IMR-90 (cell line): Measurements from ENCODE around the gene STX19. TPM values are rescaled to one million over a fixed set of nuclear protein-coding genes. Genes with fewer than 3 reads are reported as not detected.

ENCODE experiments used
- ATAC-seq: fragments of 200-7000 bp; cut with Tn5 transposase; 2 replicates; pipeline ENCODE4 v1.9.1; 2020; ENCODE audit warnings: low read depth, mild to moderate bottlenecking, moderate library complexity
- BruUV-seq: library from RNA; stranded (reverse); fragments of 400-500 nt; replicated peaks from 2 replicates; lab custom pipeline; 2021; lab: Mats Ljungman, UMichigan
- CTCF ChIA-PET: fragments of 300-600 bp; formaldehyde crosslinking; extraction: SDS; loops from one replicate; lab custom pipeline; 2021; ENCODE audit warnings: antibody characterized with exemption; lab: Yijun Ruan, JAX
- POLR2A ChIA-PET: fragments of 300-600 bp; sonication (Branson Sonifier 250); formaldehyde crosslinking; loops from one replicate; lab custom pipeline; 2022; ENCODE audit warnings: antibody characterized with exemption; ENCODE audit not compliant: unreplicated experiment; lab: Charles Lee
- DNase-seq: peaks from one replicate; pipeline ENCODE4 v3.0.0; 2013
- H2AFZ ChIP-seq: replicated peaks from 2 replicates; pipeline ENCODE3; 2013; ENCODE audit warnings: low read length, mild to moderate bottlenecking; ENCODE audit not compliant: poor library complexity
- H2AK5ac ChIP-seq: 2 replicates; pipeline ENCODE4 v1.6.1; 2013; ENCODE audit warnings: low read depth, low read length, inconsistent platforms
- H2AK9ac ChIP-seq: replicated peaks from 2 replicates; pipeline ENCODE3; 2013; ENCODE audit warnings: mild to moderate bottlenecking, low read depth, low read length, moderate library complexity; ENCODE audit not compliant: poor library complexity
- H2BK120ac ChIP-seq: 2 replicates; pipeline ENCODE4 v1.6.1; 2013; ENCODE audit warnings: low read depth, low read length, inconsistent platforms
- H2BK15ac ChIP-seq: 3 replicates; pipeline ENCODE4 v1.6.1; 2013; ENCODE audit warnings: low read depth, low read length, inconsistent platforms
- H2BK20ac ChIP-seq: 2 replicates; pipeline ENCODE4 v1.6.1; 2013; ENCODE audit warnings: low read depth, mild to moderate bottlenecking, inconsistent platforms, low read length, moderate library complexity
- H2BK5ac ChIP-seq: 2 replicates; pipeline ENCODE4 v1.6.1; 2013; ENCODE audit warnings: mild to moderate bottlenecking, low read depth, low read length, inconsistent platforms; ENCODE audit not compliant: poor library complexity, severe bottlenecking
- H3K14ac ChIP-seq: replicated peaks from 2 replicates; pipeline ENCODE4 v1.6.1; 2013; ENCODE audit warnings: low read depth, low read length, inconsistent platforms
- H3K18ac ChIP-seq: 2 replicates; pipeline ENCODE4 v1.6.1; 2013; ENCODE audit warnings: low read depth, low read length, control low read depth
- H3K23ac ChIP-seq: 2 replicates; pipeline ENCODE4 v1.6.1; 2013; ENCODE audit warnings: low read depth, low read length, inconsistent platforms
- H3K27ac ChIP-seq: 2 replicates; pipeline ENCODE4 v1.5.1; 2013; ENCODE audit warnings: mild to moderate bottlenecking, control low read depth, low read length; ENCODE audit not compliant: insufficient read depth
- H3K27me3 ChIP-seq: 2 replicates; pipeline ENCODE4 v1.6.1; 2013; ENCODE audit warnings: low read length; ENCODE audit not compliant: control insufficient read depth, insufficient read depth
- H3K36me3 ChIP-seq: 2 replicates; pipeline ENCODE4 v1.6.1; 2013; ENCODE audit warnings: low read length, mixed read lengths; ENCODE audit not compliant: control insufficient read depth, insufficient read depth
- H3K4ac ChIP-seq: 2 replicates; pipeline ENCODE4 v1.6.1; 2013; ENCODE audit warnings: low read depth, low read length, inconsistent platforms
- H3K4me1 ChIP-seq: 2 replicates; pipeline ENCODE4 v1.6.1; 2013; ENCODE audit warnings: low read length, mixed read lengths; ENCODE audit not compliant: control insufficient read depth, insufficient read depth
- H3K4me2 ChIP-seq: 2 replicates; pipeline ENCODE4 v1.6.1; 2013; ENCODE audit warnings: low read depth, mild to moderate bottlenecking, control low read depth, low read length, moderate library complexity
- H3K4me3 ChIP-seq: 2 replicates; pipeline ENCODE4 v1.5.1; 2013; ENCODE audit warnings: low read depth, mild to moderate bottlenecking, control low read depth, low read length, moderate library complexity; ENCODE audit not compliant: insufficient read depth
- H3K56ac ChIP-seq: 2 replicates; pipeline ENCODE4 v1.6.1; 2013; ENCODE audit warnings: low read length, inconsistent platforms; ENCODE audit not compliant: insufficient read depth; ENCODE audit errors: extremely low read depth
- H3K79me1 ChIP-seq, 2 experiments: 2 replicates each; pipeline ENCODE4 v1.6.1; 2013; ENCODE audit warnings: low read length in 2 of 2, inconsistent platforms in 1 of 2, low read depth in 1 of 2
- H3K9ac ChIP-seq: 2 replicates; pipeline ENCODE4 v1.6.1; 2013; ENCODE audit warnings: low read depth, low read length, control low read depth
- H3K9me1 ChIP-seq: 2 replicates; pipeline ENCODE4 v1.6.1; 2013; ENCODE audit warnings: low read length, inconsistent platforms; ENCODE audit not compliant: insufficient read depth
- H3K9me3 ChIP-seq: 2 replicates; pipeline ENCODE4 v1.6.1; 2013; ENCODE audit warnings: low read length; ENCODE audit not compliant: control insufficient read depth, insufficient read depth
- H4K20me1 ChIP-seq: 2 replicates; pipeline ENCODE4 v1.6.1; 2013; ENCODE audit warnings: low read length, inconsistent platforms; ENCODE audit not compliant: insufficient read depth
- H4K5ac ChIP-seq: 2 replicates; pipeline ENCODE4 v1.6.1; 2013; ENCODE audit warnings: mild to moderate bottlenecking, low read depth, low read length, control low read depth
- H4K8ac ChIP-seq, 2 experiments: 2 replicates each; pipeline ENCODE4 v1.6.1; 2013; ENCODE audit warnings: low read depth in 2 of 2, low read length in 2 of 2, control low read depth in 1 of 2, inconsistent platforms in 1 of 2
- H4K91ac ChIP-seq: 2 replicates; pipeline ENCODE4 v1.6.1; 2013; ENCODE audit warnings: low read depth, low read length, inconsistent platforms; ENCODE audit not compliant: insufficient read depth
- CEBPB ChIP-seq: IDR thresholded peaks from 2 replicates; pipeline ENCODE4 v1.6.1; 2012; ENCODE audit warnings: low read depth, low read length, improper control_type of control experiment
- RCOR1 ChIP-seq: IDR thresholded peaks from 2 replicates; pipeline ENCODE4 v1.6.1; 2012; ENCODE audit warnings: mild to moderate bottlenecking, low read length, improper control_type of control experiment; ENCODE audit not compliant: insufficient replicate concordance
- RFX5 ChIP-seq: IDR thresholded peaks from 2 replicates; pipeline ENCODE4 v1.8.0; 2012; ENCODE audit warnings: low read depth, mild to moderate bottlenecking, low read length, moderate library complexity
- SMC3 ChIP-seq: fragments of 150-350 bp; IDR thresholded peaks from 2 replicates; pipeline ENCODE4 v1.6.1; 2016; ENCODE audit warnings: low read depth, mild to moderate bottlenecking, antibody characterized with exemption, low read length, moderate library complexity
- WGBS, 2 experiments: methylation state at CpG; one replicate each; pipeline versions ENCODE4 v1.1.5 to v1.1.7; 2013; ENCODE audit warnings: missing lambda C conversion rate in 2 of 2; ENCODE audit not compliant: insufficient read length in 1 of 2; ENCODE audit errors: extremely low coverage in 2 of 2; 5-methylcytosine and 5-hydroxymethylcytosine counted together
- dilution Hi-C: fragments of 300-500 bp; cut with HindIII; formaldehyde crosslinking; loops from one replicate; pipeline ENCODE4 v1.14.3; 2018; ENCODE audit warnings: low sequenced_read_pairs; ENCODE audit not compliant: unreplicated experiment
- in situ Hi-C: fragments of 300-500 bp; cut with MboI; formaldehyde crosslinking; loops from 3 replicates; pipeline ENCODE4 v1.14.3; 2019; ENCODE audit warnings: low sequenced_read_pairs, inconsistent platforms, mixed read lengths
- intact Hi-C: fragments of 100-400 bp; cut with micrococcal nuclease; formaldehyde crosslinking; loops from 2 replicates; pipeline ENCODE4 v1.10.0; 2022
- polyA plus RNA-seq, 3 experiments: library from polyadenylated mRNA; depleted of rRNA; stranded (reverse); fragments of >200 nt; gene quantifications; 2 replicates each; pipeline ENCODE4 v1.2.3, GENCODE V29; 2012; ENCODE audit warnings: low replicate concordance in 1 of 3
- total RNA-seq: library from RNA; depleted of rRNA; stranded (reverse); fragments of >200 nt; gene quantifications from 2 replicates; pipeline ENCODE4 v1.2.3, GENCODE V29; 2012

STX19 gene
- total and polyA plus RNA-seq, 2 of the 4 experiments (the other 2 are of a cell fraction), result not detected

DNA sequence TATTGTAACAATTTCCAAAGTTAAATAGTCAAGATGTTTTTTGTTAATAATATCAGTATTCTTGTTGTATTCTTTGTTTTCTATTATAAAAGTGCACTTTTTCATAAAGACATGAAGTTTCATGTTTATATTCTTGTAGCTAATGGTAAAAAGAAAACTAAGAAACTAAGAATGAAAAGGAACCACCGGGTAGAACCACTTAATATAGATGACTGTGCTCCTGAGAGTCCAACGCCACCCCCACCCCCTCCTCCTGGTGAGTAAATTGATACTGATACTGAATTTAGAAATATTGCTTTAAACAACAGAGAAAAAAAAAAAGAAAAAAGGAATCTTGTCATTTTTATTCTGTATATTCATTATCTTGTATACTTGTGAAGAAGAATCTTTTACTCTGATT lies 20.9 kb upstream of the STX19 start:
- H3K9ac ChIP-seq, result no peak overlapping the region
- dilution Hi-C loops, result no loop called here
- no peak overlapping the region for H2AFZ ChIP-seq

More for the DNA sequence above, 20.9 kb upstream of the STX19 start:
- Histone ChIP-seq H3K4me2 (no peak overlapping the region), H3K79me1 (no peaks in the 10 kb centered on the region), H2AK9ac (no peak overlapping the region), H3K18ac (no peak overlapping the region), H3K9me1 (no peaks in the 10 kb centered on the region), H4K8ac (no peak overlapping the region), H3K4me3 (no peak overlapping the region), H2BK15ac (no peak overlapping the region), H3K9me3 (no peaks in the 10 kb centered on the region), H3K56ac (no peak overlapping the region), H3K36me3 (peaks cover 4% of the 10 kb centered on the region; the same call in 1 of the 2 replicates), H2BK120ac (no peak overlapping the region), H2BK20ac (no peak overlapping the region), H3K14ac (no peak overlapping the region), H3K4ac (no peak overlapping the region), H4K5ac (no peak overlapping the region), H3K27me3 (no peaks in the 10 kb centered on the region), H2BK5ac (no peak overlapping the region), H3K4me1 (no peaks in the 10 kb centered on the region), H3K23ac (no peak overlapping the region), H4K20me1 (no peaks in the 10 kb centered on the region), H4K91ac (no peak overlapping the region), H2AK5ac (no peak overlapping the region), H3K27ac (no peak overlapping the region)
- ATAC-seq (no peak), DNase-seq (no peak)
- no TSS peak for BruUV-seq
- TF ChIP-seq SMC3, result no peak
- no peak for TF ChIP-seq CEBPB
- TF ChIP-seq RFX5, result no peak
- no peak for TF ChIP-seq RCOR1
- POLR2A ChIA-PET, result no interaction called here
- CTCF ChIA-PET, result no interaction called here
- WGBS, 2 experiments, result no CpG with 5 or more reads among the region's 2 CpGs
- in situ Hi-C loops (no loop called here), intact Hi-C loops (no loop called here)
